HepG2 (cell line): ENCODE data around the gene CD4. TPM values are rescaled to one million over a fixed set of nuclear protein-coding genes. Genes with fewer than 3 reads are reported as not detected.
A peak's percentile ranks its signal among the peaks of the same experiment; 100 is the strongest.

Experiments
- CBX2 ChIP-seq, 2 experiments: fragments of 200-600 bp in 1 of 2; sonication (generic); formaldehyde crosslinking in 1 of 2; IDR thresholded peaks; 2 replicates each; pipeline versions ENCODE4 v1.7.0 to v1.8.1; 2018 to 2022; ENCODE audit warnings: low read depth in 2 of 2, low read length in 1 of 2, mild to moderate bottlenecking in 1 of 2, missing genetic modification reagents in 1 of 2
- IKZF1 ChIP-seq: fragments of 450-650 bp; IDR thresholded peaks from 2 replicates; pipeline ENCODE4 v1.7.1; 2016
- MEIS1 ChIP-seq: sonication (generic); formaldehyde crosslinking; IDR thresholded peaks from 2 replicates; pipeline ENCODE4 v1.9.0; 2021; ENCODE audit warnings: mild to moderate bottlenecking, missing genetic modification reagents, moderate library complexity, borderline replicate concordance
- MXD1 ChIP-seq: sonication (generic); formaldehyde crosslinking; IDR thresholded peaks from 2 replicates; pipeline ENCODE4 v1.4.0; 2020; ENCODE audit warnings: mild to moderate bottlenecking, missing genetic modification reagents
- NR0B2 ChIP-seq: sonication (generic); formaldehyde crosslinking; IDR thresholded peaks from 2 replicates; pipeline ENCODE4 v1.4.0; 2020; ENCODE audit warnings: mild to moderate bottlenecking, missing genetic modification reagents
- RERE ChIP-seq: IDR thresholded peaks from 2 replicates; pipeline ENCODE4 v1.6.1; 2016; ENCODE audit warnings: low read depth, missing genetic modification reagents, missing compliant biosample characterization
- THAP8 ChIP-seq: sonication (generic); formaldehyde crosslinking; IDR thresholded peaks from 2 replicates; pipeline ENCODE4 v1.5.1; 2020; ENCODE audit warnings: missing genetic modification reagents, mild to moderate bottlenecking, borderline replicate concordance
- TOE1 ChIP-seq: sonication (generic); formaldehyde crosslinking; IDR thresholded peaks from 2 replicates; pipeline ENCODE4 v1.4.0; 2020; ENCODE audit warnings: mild to moderate bottlenecking, missing genetic modification reagents
- XRCC5 ChIP-seq: fragments of 200-400 bp; formaldehyde crosslinking; optimal IDR thresholded peaks from 2 replicates; pipeline ENCODE3; 2017; ENCODE audit warnings: mild to moderate bottlenecking, low read length
- ZFY ChIP-seq: sonication (generic); formaldehyde crosslinking; IDR thresholded peaks from 2 replicates; pipeline ENCODE4 v1.4.0; 2020; ENCODE audit warnings: missing genetic modification reagents
- ZFYVE20 ChIP-seq: sonication (generic); formaldehyde crosslinking; IDR thresholded peaks from 2 replicates; pipeline ENCODE4 v1.8.0; 2023; ENCODE audit warnings: low read depth, mild to moderate bottlenecking, moderate library complexity, missing genetic modification reagents, borderline replicate concordance
- ZNF282 ChIP-seq: fragments of 450-650 bp; IDR thresholded peaks from 2 replicates; pipeline ENCODE4 v1.6.1; 2018; ENCODE audit not compliant: partially characterized antibody
- ZNF598 ChIP-seq: sonication (generic); formaldehyde crosslinking; IDR thresholded peaks from 2 replicates; pipeline ENCODE4 v1.5.1; 2020; ENCODE audit warnings: mild to moderate bottlenecking, missing genetic modification reagents, borderline replicate concordance
- ZNF839 ChIP-seq: sonication (generic); formaldehyde crosslinking; IDR thresholded peaks from 2 replicates; pipeline ENCODE4 v1.4.0; 2020; ENCODE audit warnings: missing genetic modification reagents, mild to moderate bottlenecking, borderline replicate concordance
- polyA plus RNA-seq, 8 experiments: library from polyadenylated mRNA; depleted of rRNA in 3 of 8; stranded (reverse) in 7 of 8; unstranded in 1 of 8; fragments of >200 nt; fragmentation: Illumina TruSeq in 4 of 8; extraction: Trizol in 4 of 8; gene quantifications; 2 replicates each; pipeline versions ENCODE4 v1.2.1 to v1.2.3, GENCODE V29; 2011 to 2016; ENCODE audit warnings: low read depth in 4 of 8, missing spikeins in 1 of 8, mixed read lengths in 1 of 8; ENCODE audit not compliant: insufficient read depth in 1 of 8
- total RNA-seq, 5 experiments: library from RNA; depleted of rRNA; stranded (reverse); fragments of >200 nt; fragmentation: Illumina TruSeq; extraction: Trizol; gene quantifications; 2 replicates each; pipeline ENCODE4 v1.2.3, GENCODE V29; 2016; ENCODE audit warnings: low read depth in 1 of 5
- TF ChIP-seq, protein P1 (sequence below): sonication (generic); formaldehyde crosslinking; IDR thresholded peaks from 2 replicates; pipeline ENCODE4 v1.4.0; 2020; ENCODE audit warnings: missing genetic modification reagents, borderline replicate concordance
- TF ChIP-seq, protein P2 (sequence below): sonication (generic); formaldehyde crosslinking; IDR thresholded peaks from 2 replicates; pipeline ENCODE4 v1.4.0; 2020; ENCODE audit warnings: mild to moderate bottlenecking, missing genetic modification reagents

The CD4 gene
- total and polyA plus RNA-seq, 2 of the 13 experiments (the other 11 are each of a cell fraction or from before 2014, with no cell fraction given), result 0.07 to 0.95 TPM

GRCh38 chr12:6850796-6851152, 61.4 kb downstream of the CD4 start (continued):
- TF ChIP-seq MEIS1 (CRISPR knock-in tag) (no peak), RERE (CRISPR knock-in tag) (no peak), NR0B2 (peak; percentile 66; the same call in 1 of the 2 replicates), IKZF1 (no peak), XRCC5 (peak; percentile 3), TOE1 (CRISPR knock-in tag) (no peak), ZNF598 (CRISPR knock-in tag) (0 out of 2 replicates have a peak, but pooled peaks have one; percentile 11), ZFY (no peak), CBX2 (IDR thresholded peaks at IDR 0.05; ENCODE audit: low read depth, low read length) (no peak), CBX2 (CRISPR knock-in tag; IDR thresholded peaks at IDR 0.05; ENCODE audit: low read depth) (no peak), THAP8 (no peak), ZFYVE20 (CRISPR knock-in tag) (no peak), ZNF282 (no peak), MXD1 (peak; percentile 16; the same call in 1 of the 2 replicates), ZNF839 (CRISPR knock-in tag) (no peak)
- TF ChIP-seq, protein P1, sequence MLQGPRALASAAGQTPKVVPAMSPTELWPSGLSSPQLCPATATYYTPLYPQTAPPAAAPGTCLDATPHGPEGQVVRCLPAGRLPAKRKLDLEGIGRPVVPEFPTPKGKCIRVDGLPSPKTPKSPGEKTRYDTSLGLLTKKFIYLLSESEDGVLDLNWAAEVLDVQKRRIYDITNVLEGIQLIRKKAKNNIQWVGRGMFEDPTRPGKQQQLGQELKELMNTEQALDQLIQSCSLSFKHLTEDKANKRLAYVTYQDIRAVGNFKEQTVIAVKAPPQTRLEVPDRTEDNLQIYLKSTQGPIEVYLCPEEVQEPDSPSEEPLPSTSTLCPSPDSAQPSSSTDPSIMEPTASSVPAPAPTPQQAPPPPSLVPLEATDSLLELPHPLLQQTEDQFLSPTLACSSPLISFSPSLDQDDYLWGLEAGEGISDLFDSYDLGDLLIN (CRISPR knock-in tag), result no peak
- TF ChIP-seq, protein P2, sequence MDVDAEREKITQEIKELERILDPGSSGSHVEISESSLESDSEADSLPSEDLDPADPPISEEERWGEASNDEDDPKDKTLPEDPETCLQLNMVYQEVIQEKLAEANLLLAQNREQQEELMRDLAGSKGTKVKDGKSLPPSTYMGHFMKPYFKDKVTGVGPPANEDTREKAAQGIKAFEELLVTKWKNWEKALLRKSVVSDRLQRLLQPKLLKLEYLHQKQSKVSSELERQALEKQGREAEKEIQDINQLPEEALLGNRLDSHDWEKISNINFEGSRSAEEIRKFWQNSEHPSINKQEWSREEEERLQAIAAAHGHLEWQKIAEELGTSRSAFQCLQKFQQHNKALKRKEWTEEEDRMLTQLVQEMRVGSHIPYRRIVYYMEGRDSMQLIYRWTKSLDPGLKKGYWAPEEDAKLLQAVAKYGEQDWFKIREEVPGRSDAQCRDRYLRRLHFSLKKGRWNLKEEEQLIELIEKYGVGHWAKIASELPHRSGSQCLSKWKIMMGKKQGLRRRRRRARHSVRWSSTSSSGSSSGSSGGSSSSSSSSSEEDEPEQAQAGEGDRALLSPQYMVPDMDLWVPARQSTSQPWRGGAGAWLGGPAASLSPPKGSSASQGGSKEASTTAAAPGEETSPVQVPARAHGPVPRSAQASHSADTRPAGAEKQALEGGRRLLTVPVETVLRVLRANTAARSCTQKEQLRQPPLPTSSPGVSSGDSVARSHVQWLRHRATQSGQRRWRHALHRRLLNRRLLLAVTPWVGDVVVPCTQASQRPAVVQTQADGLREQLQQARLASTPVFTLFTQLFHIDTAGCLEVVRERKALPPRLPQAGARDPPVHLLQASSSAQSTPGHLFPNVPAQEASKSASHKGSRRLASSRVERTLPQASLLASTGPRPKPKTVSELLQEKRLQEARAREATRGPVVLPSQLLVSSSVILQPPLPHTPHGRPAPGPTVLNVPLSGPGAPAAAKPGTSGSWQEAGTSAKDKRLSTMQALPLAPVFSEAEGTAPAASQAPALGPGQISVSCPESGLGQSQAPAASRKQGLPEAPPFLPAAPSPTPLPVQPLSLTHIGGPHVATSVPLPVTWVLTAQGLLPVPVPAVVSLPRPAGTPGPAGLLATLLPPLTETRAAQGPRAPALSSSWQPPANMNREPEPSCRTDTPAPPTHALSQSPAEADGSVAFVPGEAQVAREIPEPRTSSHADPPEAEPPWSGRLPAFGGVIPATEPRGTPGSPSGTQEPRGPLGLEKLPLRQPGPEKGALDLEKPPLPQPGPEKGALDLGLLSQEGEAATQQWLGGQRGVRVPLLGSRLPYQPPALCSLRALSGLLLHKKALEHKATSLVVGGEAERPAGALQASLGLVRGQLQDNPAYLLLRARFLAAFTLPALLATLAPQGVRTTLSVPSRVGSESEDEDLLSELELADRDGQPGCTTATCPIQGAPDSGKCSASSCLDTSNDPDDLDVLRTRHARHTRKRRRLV, result no peak; the same call in 1 of the 2 replicates
